ENCODE measurements around the gene EIF3I. TPM values are rescaled to one million over a fixed set of nuclear protein-coding genes. Genes with fewer than 3 reads are reported as not detected.

The EIF3I gene
- polyA plus RNA-seq, 3 donors, result 126 to 162 (median 151) TPM

- H3K27ac ChIP-seq (ENCODE audit: low read depth in 1 of 2, low read length in 2 of 2), result no peak overlapping the region
- peaks cover 2 to 5% of the 10 kb centered on the region in 2 donors for H3K4me1 ChIP-seq (ENCODE audit: control insufficient read depth in 1 of 2, insufficient read depth in 2 of 2, low read length in 2 of 2)
- H3K9ac ChIP-seq (ENCODE audit: insufficient read depth, low read length, poor library complexity, severe bottlenecking), result no peak overlapping the region
- H3K79me2 ChIP-seq (ENCODE audit: insufficient read depth, low read length), result peaks cover under 1% of the 10 kb centered on the region
- no peak overlapping the region for H3K4me2 ChIP-seq (replicated peaks; ENCODE audit: extremely low read depth, low read length, poor library complexity, severe bottlenecking)
- no peak overlapping the region for H2AFZ ChIP-seq (ENCODE audit: insufficient read depth, low read depth, low read length, poor library complexity, severe bottlenecking)
- Mint-ChIP-seq H3K27me3 (ENCODE audit: low read depth in 3 of 3) (no peaks in the 10 kb centered on the region), H3K36me3 (peaks cover 76 to 83% of the 10 kb centered on the region in 2 donors), H3K4me3 (no peak overlapping the region), H3K27ac (no peak overlapping the region), H3K9me3 (peaks cover 0 to 1% (median 0%) of the 10 kb centered on the region in 7 donors), H3K4me1 (peaks cover 5% of the 10 kb centered on the region)
- TF ChIP-seq CTCF (IDR thresholded peaks at IDR 0.05), result no peak
- H3K27me3 ChIP-seq (ENCODE audit: control insufficient read depth in 2 of 2, insufficient read depth in 2 of 2, low read length in 2 of 2), result no peaks in the 10 kb centered on the region
- 95% methylated on average over 6 of the region's 6 CpGs for WGBS (ENCODE audit: insufficient coverage)
- no peaks in the 10 kb centered on the region for H3K9me3 ChIP-seq (replicated peaks in 1 of 2; ENCODE audit: control insufficient read depth in 1 of 2, insufficient read depth in 1 of 2, low read length in 2 of 2)
- no peak overlapping the region for H3K4me3 ChIP-seq (replicated peaks in 1 of 3; ENCODE audit: low read depth in 2 of 3, low read length in 3 of 3)
- peaks cover 74 to 85% of the 10 kb centered on the region in 2 donors for H3K36me3 ChIP-seq (replicated peaks in 1 of 2; ENCODE audit: control insufficient read depth in 1 of 2, insufficient read depth in 2 of 2, low read length in 2 of 2)
- intact Hi-C loops (cut with micrococcal nuclease), result no loop called here
- no peaks in the 10 kb centered on the region for H4K20me1 ChIP-seq (ENCODE audit: insufficient read depth, low read length)
- no peak for DNase-seq
These were observed 27.2 kb upstream of the EIF3I start for GRCh38 chr1:32194984-32195383.

GRCh38 chr1:32195531-32195930 lies 26.7 kb upstream of the EIF3I start:
- Mint-ChIP-seq H3K4me3 (no peak overlapping the region), H3K36me3 (peaks cover 70 to 77% of the 10 kb centered on the region in 2 donors), H3K27ac (no peak overlapping the region), H3K9me3 (peaks cover 0 to 1% (median 0%) of the 10 kb centered on the region in 7 donors), H3K27me3 (ENCODE audit: low read depth in 3 of 3) (no peaks in the 10 kb centered on the region), H3K4me1 (peaks cover 10% of the 10 kb centered on the region)
- peaks cover 6 to 10% of the 10 kb centered on the region in 2 donors for H3K4me1 ChIP-seq (ENCODE audit: control insufficient read depth in 1 of 2, insufficient read depth in 2 of 2, low read length in 2 of 2)
- intact Hi-C loops (cut with micrococcal nuclease), result no loop called here
- H3K4me3 ChIP-seq (replicated peaks in 1 of 3; ENCODE audit: low read depth in 2 of 3, low read length in 3 of 3), result no peak overlapping the region
- no peak overlapping the region for H3K4me2 ChIP-seq (replicated peaks; ENCODE audit: extremely low read depth, low read length, poor library complexity, severe bottlenecking)
- no peak overlapping the region for H2AFZ ChIP-seq (ENCODE audit: insufficient read depth, low read depth, low read length, poor library complexity, severe bottlenecking)
- H3K36me3 ChIP-seq (replicated peaks in 1 of 2; ENCODE audit: control insufficient read depth in 1 of 2, insufficient read depth in 2 of 2, low read length in 2 of 2), result peaks cover 69 to 79% of the 10 kb centered on the region in 2 donors
- no peak overlapping the region for H3K27ac ChIP-seq (ENCODE audit: low read depth in 1 of 2, low read length in 2 of 2)
- no peaks in the 10 kb centered on the region for H3K9me3 ChIP-seq (replicated peaks in 1 of 2; ENCODE audit: control insufficient read depth in 1 of 2, insufficient read depth in 1 of 2, low read length in 2 of 2)
- no peak for TF ChIP-seq CTCF (IDR thresholded peaks at IDR 0.05)
- H4K20me1 ChIP-seq (ENCODE audit: insufficient read depth, low read length), result no peaks in the 10 kb centered on the region
- H3K27me3 ChIP-seq (ENCODE audit: control insufficient read depth in 2 of 2, insufficient read depth in 2 of 2, low read length in 2 of 2), result no peaks in the 10 kb centered on the region
- WGBS (ENCODE audit: insufficient coverage), result 100% methylated on average over 1 of the region's 3 CpGs
- no peak overlapping the region for H3K9ac ChIP-seq (ENCODE audit: insufficient read depth, low read length, poor library complexity, severe bottlenecking)
- DNase-seq, result no peak
- H3K79me2 ChIP-seq (ENCODE audit: insufficient read depth, low read length), result no peaks in the 10 kb centered on the region

All from CD14-positive monocyte (primary cell).